Astrocyte (in vitro differentiated cells and primary cell): ENCODE results near the gene CRYAA.

Source experiments
- EZH2 ChIP-seq: IDR thresholded peaks from 2 replicates; pipeline ENCODE4 v1.6.1; 2012; ENCODE audit warnings: mild to moderate bottlenecking, low read length, inconsistent platforms; ENCODE audit not compliant: insufficient read depth
- TF ChIP-seq, protein P1 (sequence below): IDR thresholded peaks from 2 replicates; pipeline ENCODE4 v1.5.1; 2011; ENCODE audit warnings: low read depth, mild to moderate bottlenecking, inconsistent platforms, low read length, moderate library complexity; ENCODE audit not compliant: insufficient read depth

DNA sequence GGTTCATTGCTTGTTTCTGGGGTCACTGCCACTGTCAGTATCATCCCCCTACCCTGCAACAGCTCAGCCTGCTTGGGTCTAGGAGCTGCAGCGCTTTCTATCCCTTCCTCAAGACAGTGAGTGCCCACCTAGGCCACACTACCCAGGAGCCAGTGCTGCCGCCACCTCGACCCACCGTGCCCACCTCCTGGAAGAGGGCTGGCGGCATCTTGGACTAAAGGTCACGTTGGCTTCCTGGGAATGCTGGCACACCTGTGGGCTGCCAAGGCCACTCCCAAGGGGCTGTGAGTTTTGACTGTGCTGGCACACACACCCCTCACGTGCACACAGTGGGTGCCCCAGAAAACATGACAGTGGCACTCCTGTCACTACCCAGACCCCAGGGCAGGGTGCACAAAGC lies 22.1 kb downstream of the CRYAA start:
- TF ChIP-seq, protein P1, sequence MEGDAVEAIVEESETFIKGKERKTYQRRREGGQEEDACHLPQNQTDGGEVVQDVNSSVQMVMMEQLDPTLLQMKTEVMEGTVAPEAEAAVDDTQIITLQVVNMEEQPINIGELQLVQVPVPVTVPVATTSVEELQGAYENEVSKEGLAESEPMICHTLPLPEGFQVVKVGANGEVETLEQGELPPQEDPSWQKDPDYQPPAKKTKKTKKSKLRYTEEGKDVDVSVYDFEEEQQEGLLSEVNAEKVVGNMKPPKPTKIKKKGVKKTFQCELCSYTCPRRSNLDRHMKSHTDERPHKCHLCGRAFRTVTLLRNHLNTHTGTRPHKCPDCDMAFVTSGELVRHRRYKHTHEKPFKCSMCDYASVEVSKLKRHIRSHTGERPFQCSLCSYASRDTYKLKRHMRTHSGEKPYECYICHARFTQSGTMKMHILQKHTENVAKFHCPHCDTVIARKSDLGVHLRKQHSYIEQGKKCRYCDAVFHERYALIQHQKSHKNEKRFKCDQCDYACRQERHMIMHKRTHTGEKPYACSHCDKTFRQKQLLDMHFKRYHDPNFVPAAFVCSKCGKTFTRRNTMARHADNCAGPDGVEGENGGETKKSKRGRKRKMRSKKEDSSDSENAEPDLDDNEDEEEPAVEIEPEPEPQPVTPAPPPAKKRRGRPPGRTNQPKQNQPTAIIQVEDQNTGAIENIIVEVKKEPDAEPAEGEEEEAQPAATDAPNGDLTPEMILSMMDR = no peak
- no peak for TF ChIP-seq EZH2
